ENCODE results near the gene SCML2. TPM values are rescaled to one million over a fixed set of nuclear protein-coding genes. Genes with fewer than 3 reads are reported as not detected.

SCML2 gene
- total and polyA plus RNA-seq, 2 of the 8 experiments (the other 6 are each of a cell fraction or from before 2014, with no cell fraction given), result 14.6 to 18.9 TPM

- TF ChIP-seq HDAC6 (IDR thresholded peaks at IDR 0.05; ENCODE audit: low read depth, low read length), result no peak
- peak; percentile 49; the same call in 1 of the 2 replicates for TF ChIP-seq TAF1 (IDR thresholded peaks at IDR 0.05; ENCODE audit: low read depth, low read length)
- no peak for TF ChIP-seq MAFK (IDR thresholded peaks at IDR 0.05; ENCODE audit: low read depth, low read length)
- no peak for TF ChIP-seq CTCF (IDR thresholded peaks at IDR 0.05; ENCODE audit: control extremely low read depth in 1 of 3, insufficient read depth in 1 of 3, low read depth in 1 of 3, low read length in 3 of 3)
- no peak for TF ChIP-seq POLR2AphosphoS5 (IDR thresholded peaks at IDR 0.05; ENCODE audit: low read depth, low read length)
- no peak for TF ChIP-seq TAF7 (optimal IDR thresholded peaks at IDR 0.05; ENCODE audit: borderline replicate concordance, low read depth, low read length)
- TF ChIP-seq ASH2L (IDR thresholded peaks at IDR 0.05; ENCODE audit: low read length), result peak; percentile 54
- TF ChIP-seq SIN3A (conservative IDR thresholded peaks at IDR 0.05 in 1 of 2, IDR thresholded peaks at IDR 0.05 in 1 of 2; ENCODE audit: low read depth in 1 of 2, low read length in 2 of 2), result no peak
- TF ChIP-seq TEAD4 (IDR thresholded peaks at IDR 0.05; ENCODE audit: low read depth, low read length), result no peak
- TF ChIP-seq BCL11A (IDR thresholded peaks at IDR 0.05; ENCODE audit: low read depth in 2 of 2, low read length in 2 of 2), result no peak
- peak; percentile 33; the same call in 1 of the 2 replicates for TF ChIP-seq RBBP5 (IDR thresholded peaks at IDR 0.05; ENCODE audit: borderline replicate concordance, low read depth, low read length)
- TF ChIP-seq CBX5 (IDR thresholded peaks at IDR 0.05; ENCODE audit: low read depth, low read length), result no peak
- no peak for TF ChIP-seq KDM5A (IDR thresholded peaks at IDR 0.05; ENCODE audit: low read length)
- no peak for TF ChIP-seq EZH2 (IDR thresholded peaks at IDR 0.05; ENCODE audit: low read depth, low read length, severe bottlenecking)
- peak; percentile 47; the same call in 1 of the 2 replicates for TF ChIP-seq PHF8 (conservative IDR thresholded peaks at IDR 0.05; ENCODE audit: low read depth, low read length)
- no peak for TF ChIP-seq NANOG (IDR thresholded peaks at IDR 0.05; ENCODE audit: insufficient read depth, low read depth, low read length, poor library complexity, severe bottlenecking)
- TF ChIP-seq KDM1A (IDR thresholded peaks at IDR 0.05; ENCODE audit: borderline replicate concordance, low read length), result no peak
- no peak for TF ChIP-seq GTF2F1 (IDR thresholded peaks at IDR 0.05; ENCODE audit: borderline replicate concordance, low read depth, low read length)
- TF ChIP-seq SIRT6 (IDR thresholded peaks at IDR 0.05; ENCODE audit: low read length), result no peak
- no peak for TF ChIP-seq CHD1 (IDR thresholded peaks at IDR 0.05; ENCODE audit: low read depth, low read length)
- no peak for TF ChIP-seq POLR2A (IDR thresholded peaks at IDR 0.05; ENCODE audit: control extremely low read depth in 1 of 2, low read depth in 2 of 2, low read length in 2 of 2)
Measured at GRCh38 chrX:18354369-18355223, at the start of gene SCML2 (continued).
